ENCODE data around the gene USO1. TPM values are rescaled to one million over a fixed set of nuclear protein-coding genes. Genes with fewer than 3 reads are reported as not detected.

USO1 gene
- total RNA-seq, 1 experiment from 2014 or later = 110 TPM

- H3K27me3 ChIP-seq (ENCODE audit: insufficient read depth, low read length) = no peaks in the 10 kb centered on the region
- H2AK5ac ChIP-seq (ENCODE audit: insufficient read length, low read length) = no peak overlapping the region
- H3K4me2 ChIP-seq (ENCODE audit: insufficient read depth, insufficient read length, low read length) = no peak overlapping the region
- H4K91ac ChIP-seq (ENCODE audit: insufficient read length, low read depth, low read length) = no peak overlapping the region
- H3K18ac ChIP-seq (ENCODE audit: insufficient read length, low read depth, low read length) = no peak overlapping the region
- no peak overlapping the region for H2BK20ac ChIP-seq (ENCODE audit: low read depth, low read length, poor library complexity, severe bottlenecking)
- no peak overlapping the region for H3K14ac ChIP-seq (ENCODE audit: insufficient read depth, low read length)
- H3K79me2 ChIP-seq (ENCODE audit: insufficient read depth, low read length) = peaks cover 3% of the 10 kb centered on the region; the same call in 1 of the 2 replicates
- no peaks in the 10 kb centered on the region for H3K9me3 Mint-ChIP-seq
- H3K56ac ChIP-seq (ENCODE audit: insufficient read length, low read depth, low read length) = no peak overlapping the region
- H4K8ac ChIP-seq (replicated peaks; ENCODE audit: insufficient read length, low read depth, low read length) = no peak overlapping the region
- no peaks in the 10 kb centered on the region for H3K27me3 Mint-ChIP-seq (ENCODE audit: low read depth)
- H2BK12ac ChIP-seq (ENCODE audit: insufficient read length, low read depth, low read length) = no peak overlapping the region
- H3K23me2 ChIP-seq (ENCODE audit: insufficient read length, low read depth, low read length, poor library complexity, severe bottlenecking) = no peaks in the 10 kb centered on the region
- H3K4me1 Mint-ChIP-seq = no peaks in the 10 kb centered on the region
- no peak overlapping the region for H2BK120ac ChIP-seq (ENCODE audit: low read depth, low read length, poor library complexity, severe bottlenecking)
- peaks cover 5 to 49% (median 47%) of the 10 kb centered on the region in 3 experiments; a peak in 6 of 7 replicates for H3K36me3 Mint-ChIP-seq (ENCODE audit: insufficient read depth in 1 of 3, low read depth in 3 of 3)
- no peak overlapping the region for H4K5ac ChIP-seq (ENCODE audit: insufficient read length, low read depth, low read length)
- no peak overlapping the region for H3T11ph ChIP-seq (ENCODE audit: low read length)
- H2BK15ac ChIP-seq (ENCODE audit: low read depth, low read length) = no peak overlapping the region
- H2AFZ ChIP-seq (ENCODE audit: low read length) = no peak overlapping the region
- H2BK5ac ChIP-seq (ENCODE audit: insufficient read length, low read length) = no peak overlapping the region
- no peaks in the 10 kb centered on the region for H3K4me1 ChIP-seq (ENCODE audit: insufficient read depth, low read length)
- H3K4ac ChIP-seq (ENCODE audit: low read depth, low read length) = no peak overlapping the region
- DNase-seq = no peak
- no peak overlapping the region for H3K4me3 Mint-ChIP-seq
- no peak overlapping the region for H3K9ac ChIP-seq (ENCODE audit: extremely low read depth, insufficient read length, low read length)
- no peak overlapping the region for H3K23ac ChIP-seq (ENCODE audit: insufficient read length, low read depth, low read length)
- TF ChIP-seq, protein P1, sequence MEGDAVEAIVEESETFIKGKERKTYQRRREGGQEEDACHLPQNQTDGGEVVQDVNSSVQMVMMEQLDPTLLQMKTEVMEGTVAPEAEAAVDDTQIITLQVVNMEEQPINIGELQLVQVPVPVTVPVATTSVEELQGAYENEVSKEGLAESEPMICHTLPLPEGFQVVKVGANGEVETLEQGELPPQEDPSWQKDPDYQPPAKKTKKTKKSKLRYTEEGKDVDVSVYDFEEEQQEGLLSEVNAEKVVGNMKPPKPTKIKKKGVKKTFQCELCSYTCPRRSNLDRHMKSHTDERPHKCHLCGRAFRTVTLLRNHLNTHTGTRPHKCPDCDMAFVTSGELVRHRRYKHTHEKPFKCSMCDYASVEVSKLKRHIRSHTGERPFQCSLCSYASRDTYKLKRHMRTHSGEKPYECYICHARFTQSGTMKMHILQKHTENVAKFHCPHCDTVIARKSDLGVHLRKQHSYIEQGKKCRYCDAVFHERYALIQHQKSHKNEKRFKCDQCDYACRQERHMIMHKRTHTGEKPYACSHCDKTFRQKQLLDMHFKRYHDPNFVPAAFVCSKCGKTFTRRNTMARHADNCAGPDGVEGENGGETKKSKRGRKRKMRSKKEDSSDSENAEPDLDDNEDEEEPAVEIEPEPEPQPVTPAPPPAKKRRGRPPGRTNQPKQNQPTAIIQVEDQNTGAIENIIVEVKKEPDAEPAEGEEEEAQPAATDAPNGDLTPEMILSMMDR (conservative IDR thresholded peaks at IDR 0.05) = no peak
- H3K9me3 ChIP-seq (ENCODE audit: control insufficient read depth, low read depth, low read length) = no peaks in the 10 kb centered on the region
- no peak overlapping the region for H3K27ac Mint-ChIP-seq
- H4K20me1 ChIP-seq (ENCODE audit: control insufficient read depth, insufficient read depth, insufficient read length) = no peaks in the 10 kb centered on the region
- H3K79me1 ChIP-seq (ENCODE audit: insufficient read depth, low read depth, low read length, poor library complexity, severe bottlenecking) = no peaks in the 10 kb centered on the region
- H3K27ac ChIP-seq (ENCODE audit: insufficient read length, low read depth, low read length) = no peak overlapping the region
Measured at GRCh38 chr4:75769036-75769435, 44.7 kb downstream of the USO1 start.

Data from H9 (cell line).